Progenitor cell of endocrine pancreas (in vitro differentiated cells): ENCODE data around the gene CNTN5. TPM values are rescaled to one million over a fixed set of nuclear protein-coding genes. Genes with fewer than 3 reads are reported as not detected.

Experiments used
- DNase-seq: peaks from one replicate; pipeline ENCODE4 v3.0.0; 2021; ENCODE audit warnings: low spot score; ENCODE audit not compliant: unreplicated experiment
- H3K27ac Mint-ChIP-seq: 2 replicates; pipeline ENCODE4 v1.8.0; 2021; ENCODE audit warnings: mild to moderate bottlenecking, moderate library complexity, mixed read lengths
- H3K27me3 Mint-ChIP-seq: 2 replicates; pipeline ENCODE4 v1.8.0; 2021; ENCODE audit warnings: mixed read lengths
- H3K36me3 Mint-ChIP-seq: 2 replicates; pipeline ENCODE4 v1.8.0; 2022; ENCODE audit warnings: mixed read lengths; ENCODE audit not compliant: insufficient read depth
- H3K4me1 Mint-ChIP-seq: 2 replicates; pipeline ENCODE4 v1.8.0; 2021; ENCODE audit warnings: low read depth, mixed read lengths
- H3K4me3 Mint-ChIP-seq: 2 replicates; pipeline ENCODE4 v1.8.0; 2021; ENCODE audit warnings: low read depth, mild to moderate bottlenecking, moderate library complexity, mixed read lengths
- H3K9me3 Mint-ChIP-seq: 2 replicates; pipeline ENCODE4 v1.8.0; 2021; ENCODE audit warnings: low read depth, mixed read lengths
- total RNA-seq: library from RNA; stranded (reverse); gene quantifications from 2 replicates; pipeline ENCODE4 v1.2.1, GENCODE V29; 2021
- TF ChIP-seq, protein P1 (sequence below): fragments of 200-600 bp; sonication (generic); IDR thresholded peaks from one replicate; pipeline ENCODE4 v1.5.0; 2021; ENCODE audit warnings: antibody characterized with exemption, mild to moderate bottlenecking; ENCODE audit not compliant: unreplicated experiment

The CNTN5 gene
- total RNA-seq, 1 donor from 2014 or later, result 0.50 TPM

DNA sequence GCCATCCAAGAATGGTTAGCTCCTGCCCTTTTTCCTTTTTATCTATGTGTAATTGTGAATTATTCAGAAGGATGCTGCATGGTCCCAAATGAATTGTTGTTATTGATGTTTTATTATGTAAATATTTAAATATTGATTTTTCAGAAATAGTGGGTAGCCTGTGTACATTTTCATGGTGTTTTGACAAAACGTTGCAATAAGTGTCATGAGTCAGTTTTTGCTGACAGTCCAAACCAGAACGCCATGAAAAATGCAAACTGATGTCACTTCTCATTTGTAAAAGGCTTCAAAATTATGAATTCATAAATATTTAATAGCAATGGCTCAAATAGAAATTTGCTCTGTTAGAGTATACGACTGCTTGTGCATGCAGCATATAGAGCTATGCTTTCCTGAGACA, 422.5 kb downstream of the CNTN5 start:
- H3K4me1 Mint-ChIP-seq, result no peaks in the 10 kb centered on the region
- DNase-seq, result no peak
- no peak overlapping the region for H3K27ac Mint-ChIP-seq
- H3K27me3 Mint-ChIP-seq, result no peaks in the 10 kb centered on the region
- H3K36me3 Mint-ChIP-seq, result no peaks in the 10 kb centered on the region
- H3K9me3 Mint-ChIP-seq, result no peaks in the 10 kb centered on the region
- H3K4me3 Mint-ChIP-seq, result no peak overlapping the region
- TF ChIP-seq, protein P1, sequence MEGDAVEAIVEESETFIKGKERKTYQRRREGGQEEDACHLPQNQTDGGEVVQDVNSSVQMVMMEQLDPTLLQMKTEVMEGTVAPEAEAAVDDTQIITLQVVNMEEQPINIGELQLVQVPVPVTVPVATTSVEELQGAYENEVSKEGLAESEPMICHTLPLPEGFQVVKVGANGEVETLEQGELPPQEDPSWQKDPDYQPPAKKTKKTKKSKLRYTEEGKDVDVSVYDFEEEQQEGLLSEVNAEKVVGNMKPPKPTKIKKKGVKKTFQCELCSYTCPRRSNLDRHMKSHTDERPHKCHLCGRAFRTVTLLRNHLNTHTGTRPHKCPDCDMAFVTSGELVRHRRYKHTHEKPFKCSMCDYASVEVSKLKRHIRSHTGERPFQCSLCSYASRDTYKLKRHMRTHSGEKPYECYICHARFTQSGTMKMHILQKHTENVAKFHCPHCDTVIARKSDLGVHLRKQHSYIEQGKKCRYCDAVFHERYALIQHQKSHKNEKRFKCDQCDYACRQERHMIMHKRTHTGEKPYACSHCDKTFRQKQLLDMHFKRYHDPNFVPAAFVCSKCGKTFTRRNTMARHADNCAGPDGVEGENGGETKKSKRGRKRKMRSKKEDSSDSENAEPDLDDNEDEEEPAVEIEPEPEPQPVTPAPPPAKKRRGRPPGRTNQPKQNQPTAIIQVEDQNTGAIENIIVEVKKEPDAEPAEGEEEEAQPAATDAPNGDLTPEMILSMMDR, result no peak

DNA sequence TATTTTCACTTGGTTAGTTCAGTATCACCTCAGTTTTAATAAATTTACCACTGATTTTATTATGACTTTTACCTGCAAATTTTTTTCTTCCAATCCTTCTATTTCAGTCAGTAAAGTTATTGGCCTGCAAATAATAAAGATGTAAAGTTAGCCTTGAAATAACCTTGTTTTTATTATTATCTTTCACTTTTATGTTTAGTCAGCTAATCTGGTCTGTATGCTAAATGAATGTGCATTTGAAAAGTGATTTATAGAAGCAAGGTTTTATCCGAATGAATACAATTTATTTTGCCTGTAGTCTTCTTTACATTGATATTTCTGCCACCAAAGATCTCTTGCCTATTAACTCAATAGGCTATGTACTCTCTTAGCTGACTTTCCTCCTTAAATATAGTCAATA, 425.7 kb downstream of the CNTN5 start:
- TF ChIP-seq, protein P1, result no peak
- no peaks in the 10 kb centered on the region for H3K4me1 Mint-ChIP-seq
- H3K4me3 Mint-ChIP-seq, result no peak overlapping the region
- H3K27ac Mint-ChIP-seq, result peak overlapping the region; percentile 11
- H3K9me3 Mint-ChIP-seq, result no peaks in the 10 kb centered on the region
- H3K27me3 Mint-ChIP-seq, result no peaks in the 10 kb centered on the region
- H3K36me3 Mint-ChIP-seq, result no peaks in the 10 kb centered on the region
- no peak for DNase-seq

DNA sequence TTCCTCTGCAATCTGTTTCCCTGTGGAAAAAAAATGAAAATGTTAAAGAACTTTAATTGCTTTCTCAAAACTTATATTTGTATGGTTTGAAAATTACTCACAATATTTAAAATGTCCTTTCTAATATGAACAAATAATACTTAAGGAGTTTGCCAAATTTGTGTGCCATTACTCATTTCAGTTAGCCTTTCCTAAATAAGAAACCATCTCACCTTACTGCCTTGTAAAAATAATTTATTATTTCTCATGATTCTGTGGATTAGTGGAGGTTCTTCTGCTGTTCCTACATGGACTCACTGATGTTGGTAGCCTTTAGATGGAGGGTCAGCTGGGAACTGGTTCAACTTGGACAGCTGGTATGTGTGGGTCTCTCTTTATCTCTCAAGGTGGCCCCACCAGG, 428.6 kb downstream of the CNTN5 start:
- no peaks in the 10 kb centered on the region for H3K4me1 Mint-ChIP-seq
- H3K27ac Mint-ChIP-seq, result no peak overlapping the region
- DNase-seq, result no peak
- no peaks in the 10 kb centered on the region for H3K9me3 Mint-ChIP-seq
- no peaks in the 10 kb centered on the region for H3K27me3 Mint-ChIP-seq
- H3K4me3 Mint-ChIP-seq, result no peak overlapping the region
- H3K36me3 Mint-ChIP-seq, result no peaks in the 10 kb centered on the region
- TF ChIP-seq, protein P1, result no peak

DNA sequence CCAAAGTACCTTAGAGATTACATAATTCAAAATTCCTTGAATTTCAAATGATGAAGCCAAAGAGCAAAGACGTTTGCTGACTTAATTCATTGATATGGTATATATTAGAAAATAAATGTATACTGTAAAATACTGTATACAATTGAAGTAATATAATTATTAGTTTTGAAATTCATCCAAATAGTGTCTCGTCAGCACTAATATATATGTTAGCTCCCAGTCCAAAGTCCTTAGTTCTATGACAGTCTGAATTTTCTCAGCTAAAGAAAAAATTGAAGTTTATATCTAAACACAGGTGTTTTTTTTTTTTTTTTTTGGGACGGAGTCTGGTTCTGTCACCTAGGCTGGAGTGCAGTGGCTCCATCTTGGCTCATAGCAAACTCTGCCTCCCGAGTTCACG, 431.3 kb downstream of the CNTN5 start:
- DNase-seq, result no peak
- H3K9me3 Mint-ChIP-seq, result no peaks in the 10 kb centered on the region
- no peak overlapping the region for H3K4me3 Mint-ChIP-seq
- H3K27ac Mint-ChIP-seq, result no peak overlapping the region
- no peaks in the 10 kb centered on the region for H3K36me3 Mint-ChIP-seq
- TF ChIP-seq, protein P1, result no peak
- H3K27me3 Mint-ChIP-seq, result no peaks in the 10 kb centered on the region
- no peaks in the 10 kb centered on the region for H3K4me1 Mint-ChIP-seq

DNA sequence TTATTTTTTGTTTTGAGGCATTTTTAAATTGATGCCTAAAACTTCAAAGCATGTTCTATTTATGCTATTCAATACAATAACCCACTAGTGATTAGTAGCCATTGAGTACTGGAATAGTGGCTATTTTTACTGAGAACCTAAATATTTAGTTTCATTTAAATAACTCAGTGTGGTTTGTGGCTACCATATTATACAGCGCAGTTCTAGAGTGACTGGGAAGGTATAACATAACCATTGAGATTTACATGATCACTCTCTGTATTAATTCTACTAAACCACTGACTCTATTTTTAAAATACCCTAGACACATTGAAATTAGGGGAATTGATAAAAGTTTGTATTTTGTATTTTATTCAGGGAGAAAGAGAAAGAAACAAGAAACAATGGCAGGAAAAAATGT, 441.2 kb downstream of the CNTN5 start:
- TF ChIP-seq, protein P1, result no peak
- Mint-ChIP-seq H3K4me3 (no peak overlapping the region), H3K27me3 (no peaks in the 10 kb centered on the region), H3K4me1 (no peaks in the 10 kb centered on the region), H3K9me3 (no peaks in the 10 kb centered on the region), H3K36me3 (no peaks in the 10 kb centered on the region), H3K27ac (no peak overlapping the region)
- no peak for DNase-seq
